Panc1 (cell line): ENCODE measurements around the gene EPHB2. TPM values are rescaled to one million over a fixed set of nuclear protein-coding genes. Genes with fewer than 3 reads are reported as not detected.

Experiments
- ATAC-seq: fragments of 200-7000 bp; cut with Tn5 transposase; 2 replicates; pipeline ENCODE4 v1.9.1; 2020; ENCODE audit warnings: mild to moderate bottlenecking, moderate library complexity
- BruUV-seq: library from RNA; stranded (reverse); fragments of 400-500 nt; replicated peaks from 2 replicates; lab custom pipeline; 2021; lab: Mats Ljungman, UMichigan
- CTCF ChIA-PET: fragments of 300-600 bp; sonication (Branson Sonifier 250); formaldehyde crosslinking; loops from one replicate; lab custom pipeline; 2022; ENCODE audit warnings: antibody characterized with exemption; lab: Charles Lee
- POLR2A ChIA-PET: fragments of 300-600 bp; sonication (Branson Sonifier 250); formaldehyde crosslinking; loops from one replicate; lab custom pipeline; 2022; ENCODE audit warnings: antibody characterized with exemption; lab: Charles Lee
- DNase-seq: peaks from one replicate; pipeline ENCODE4 v3.0.0-alpha.2; 2010; ENCODE audit warnings: low read depth, low spot score
- H3K27ac ChIP-seq: 2 replicates; pipeline ENCODE4 v1.5.1; 2011; ENCODE audit warnings: mild to moderate bottlenecking, low read length, inconsistent platforms
- H3K27me3 ChIP-seq: fragments of 200-500 bp; sonication (Bioruptor generic); 2 replicates; pipeline ENCODE4 v1.6.0; 2014; ENCODE audit warnings: low read length, inconsistent platforms; ENCODE audit not compliant: control insufficient read depth, insufficient read depth
- H3K36me3 ChIP-seq: fragments of 200-500 bp; sonication (Bioruptor generic); 2 replicates; pipeline ENCODE4 v1.5.1; 2014; ENCODE audit warnings: inconsistent platforms, mild to moderate bottlenecking, low read length, moderate library complexity; ENCODE audit not compliant: control insufficient read depth, insufficient read depth
- H3K4me1 ChIP-seq: 2 replicates; pipeline ENCODE4 v1.5.1; 2011; ENCODE audit warnings: inconsistent platforms, mild to moderate bottlenecking, low read length, moderate library complexity; ENCODE audit not compliant: control insufficient read depth, insufficient read depth
- H3K4me3 ChIP-seq, 2 experiments: 2 replicates each; pipeline ENCODE4 v1.5.1; 2011 to 2012; ENCODE audit warnings: low read depth in 2 of 2, low read length in 2 of 2, mild to moderate bottlenecking in 2 of 2, inconsistent platforms in 1 of 2, moderate library complexity in 1 of 2
- H3K9me3 ChIP-seq: fragments of 200-500 bp; sonication (Bioruptor generic); 2 replicates; pipeline ENCODE4 v1.5.1; 2014; ENCODE audit warnings: low read depth, mild to moderate bottlenecking, inconsistent platforms, low read length, moderate library complexity; ENCODE audit not compliant: control insufficient read depth, insufficient read depth
- CTCF ChIP-seq: fragments of 450-650 bp; IDR thresholded peaks from 2 replicates; pipeline ENCODE4 v1.5.1; 2017; ENCODE audit warnings: mild to moderate bottlenecking
- POLR2AphosphoS5 ChIP-seq: IDR thresholded peaks from 2 replicates; pipeline ENCODE4 v1.6.1; 2012; ENCODE audit warnings: mild to moderate bottlenecking, low read depth, low read length, moderate library complexity
- REST ChIP-seq, 2 experiments: IDR thresholded peaks; 2 replicates each; pipeline ENCODE4 v1.6.1; 2011 to 2012; ENCODE audit warnings: low read depth in 2 of 2, control low read depth in 1 of 2, low read length in 1 of 2, mild to moderate bottlenecking in 1 of 2, moderate library complexity in 1 of 2; ENCODE audit not compliant: insufficient read depth in 1 of 2
- SIN3A ChIP-seq: IDR thresholded peaks from 2 replicates; pipeline ENCODE4 v1.6.1; 2012; ENCODE audit warnings: low read depth, mild to moderate bottlenecking, low read length, moderate library complexity, borderline replicate concordance; ENCODE audit not compliant: insufficient read depth
- TCF7L2 ChIP-seq: IDR thresholded peaks from 2 replicates; pipeline ENCODE4 v1.6.1; 2011; ENCODE audit warnings: mild to moderate bottlenecking, low read depth, low read length, inconsistent platforms
- in situ Hi-C: cut with HindIII; loops from 2 replicates; pipeline ENCODE4 v1.10.0; 2016; ENCODE audit warnings: low sequenced_read_pairs, low pct_unique_long_range_greater_than_20kb
- intact Hi-C: fragments of 100-400 bp; cut with micrococcal nuclease; formaldehyde crosslinking; loops from one replicate; pipeline ENCODE4 v1.10.0; 2022; ENCODE audit not compliant: unreplicated experiment
- total RNA-seq: library from RNA; stranded (reverse); gene quantifications from one replicate; pipeline ENCODE4 v1.2.1, GENCODE V29; 2021; ENCODE audit not compliant: unreplicated experiment

The EPHB2 gene
- total RNA-seq, 1 experiment from 2014 or later = 29.0 TPM

GRCh38 chr1:22796642-22797041 is 86.0 kb downstream of the EPHB2 start:
- TF ChIP-seq SIN3A = no peak
- no peak for TF ChIP-seq CTCF
- TF ChIP-seq REST (IDR thresholded peaks at IDR 0.05; ENCODE audit: insufficient read depth in 1 of 2, low read depth in 2 of 2, low read length in 1 of 2) = no peak
- no peak for TF ChIP-seq POLR2AphosphoS5
- TF ChIP-seq TCF7L2 = no peak
- no TSS peak for BruUV-seq
- POLR2A ChIA-PET = no interaction called here
- in situ Hi-C loops (no loop called here), intact Hi-C loops (no loop called here)
- DNase-seq (no peak), ATAC-seq (no peak)
- Histone ChIP-seq H3K9me3 (no peaks in the 10 kb centered on the region), H3K27ac (no peak overlapping the region), H3K4me3 (no peak overlapping the region), H3K36me3 (no peaks in the 10 kb centered on the region), H3K27me3 (no peaks in the 10 kb centered on the region), H3K4me1 (no peaks in the 10 kb centered on the region)
- CTCF ChIA-PET = no interaction called here

- in situ Hi-C loops = no loop called here
- intact Hi-C loops = no loop called here
- no peaks in the 10 kb centered on the region for H3K36me3 ChIP-seq
- no peak for TF ChIP-seq REST (IDR thresholded peaks at IDR 0.05; ENCODE audit: insufficient read depth in 1 of 2, low read depth in 2 of 2, low read length in 1 of 2)
- DNase-seq (no peak), ATAC-seq (no peak)
- H3K9me3 ChIP-seq = no peaks in the 10 kb centered on the region
- no TSS peak for BruUV-seq
- no peaks in the 10 kb centered on the region for H3K4me1 ChIP-seq
- H3K4me3 ChIP-seq = no peak overlapping the region
- H3K27me3 ChIP-seq = no peaks in the 10 kb centered on the region
- POLR2A ChIA-PET = no interaction called here
- H3K27ac ChIP-seq = no peak overlapping the region
- CTCF ChIA-PET = interaction anchor here (0.7 kb wide), 1 partner anchor 61 kb away, joined by 3 read pairs; no protein-coding TSS in a partner anchor
These were observed 87.4 kb downstream of the EPHB2 start for GRCh38 chr1:22798083-22798482.
